Activated T-helper 1 cell treated with Interleukin-2 at 50 U/mL for 16 hours (primary cell): ENCODE data around the gene CLINT1.

Experiments
- DNase-seq: peaks from one replicate; pipeline ENCODE4 v3.0.0-alpha.2; 2020; ENCODE audit warnings: low read depth

Gene CLINT1

GRCh38 chr5:157820593-157821252 lies 38.2 kb downstream of the CLINT1 start:
- no peak for DNase-seq

- no peak for DNase-seq
These were observed 39.3 kb downstream of the CLINT1 start for GRCh38 chr5:157819502-157820115.

GRCh38 chr5:157818368-157818767 lies 40.6 kb downstream of the CLINT1 start:
- no peak for DNase-seq

GRCh38 chr5:157817928-157818327 lies 41.0 kb downstream of the CLINT1 start:
- DNase-seq, result no peak

- no peak for DNase-seq
These were observed 41.6 kb downstream of the CLINT1 start for GRCh38 chr5:157817387-157817702.

- no peak for DNase-seq
These were observed 42.1 kb downstream of the CLINT1 start for GRCh38 chr5:157816682-157817386.

- no peak for DNase-seq
These were observed 46.9 kb downstream of the CLINT1 start for GRCh38 chr5:157812086-157812485.

GRCh38 chr5:157808043-157808442 lies 50.9 kb downstream of the CLINT1 start:
- no peak for DNase-seq

GRCh38 chr5:157802736-157803135 lies 56.2 kb downstream of the CLINT1 start:
- DNase-seq, result no peak

- no peak for DNase-seq
These were observed 58.8 kb downstream of the CLINT1 start for GRCh38 chr5:157800137-157800536.

GRCh38 chr5:157799578-157799977 lies 59.4 kb downstream of the CLINT1 start:
- DNase-seq, result no peak

- DNase-seq, result no peak
These were observed 65.6 kb downstream of the CLINT1 start for GRCh38 chr5:157793301-157793700.

- DNase-seq, result no peak
These were observed 73.1 kb downstream of the CLINT1 start for GRCh38 chr5:157785801-157786200.

GRCh38 chr5:157779221-157779620 lies 79.7 kb downstream of the CLINT1 start:
- DNase-seq, result no peak

GRCh38 chr5:157778121-157778805 lies 80.7 kb downstream of the CLINT1 start:
- no peak for DNase-seq

- DNase-seq, result no peak
These were observed 86.8 kb downstream of the CLINT1 start for GRCh38 chr5:157772127-157772526.

- no peak for DNase-seq
These were observed 88.3 kb downstream of the CLINT1 start for GRCh38 chr5:157770665-157771064.

- DNase-seq, result no peak
These were observed 91.3 kb downstream of the CLINT1 start for GRCh38 chr5:157767689-157768088.

- no peak for DNase-seq
These were observed 92.0 kb downstream of the CLINT1 start for GRCh38 chr5:157766902-157767301.

GRCh38 chr5:157766442-157766841 lies 92.5 kb downstream of the CLINT1 start:
- DNase-seq, result no peak

GRCh38 chr5:157764531-157764930 lies 94.4 kb downstream of the CLINT1 start:
- no peak for DNase-seq

- no peak for DNase-seq
These were observed 97.0 kb downstream of the CLINT1 start for GRCh38 chr5:157761690-157762621.
